Renal cortex interstitium (tissue), 15 donors: ENCODE data around the gene PTGES. TPM values are rescaled to one million over a fixed set of nuclear protein-coding genes. Genes with fewer than 3 reads are reported as not detected.
A peak's percentile ranks its signal among the peaks of the same experiment; 100 is the strongest.
"Not testable (repeated sequence)": the region's sequence is repeated elsewhere in the genome, so short reads cannot be mapped to it uniquely, and the experiment has no call there.

ENCODE experiments used
- DNase-seq, 11 donors: peaks; one replicate each; pipeline ENCODE4 v3.0.0-alpha.2; 2013; ENCODE audit warnings: low read depth in 9 of 11, low spot score in 4 of 11; ENCODE audit errors: extremely low read depth in 1 of 11
- long read RNA-seq, 16 experiments: transcript quantifications; one replicate each; lab custom pipeline, GENCODE V29; 2026
- polyA plus RNA-seq, 3 donors: library from polyadenylated mRNA; unstranded; fragments of 120-200 nt; gene quantifications; one replicate each; pipeline ENCODE4 v1.2.1, GENCODE V29; 2013; ENCODE audit not compliant: insufficient read length in 3 of 3

The PTGES gene, protein sequence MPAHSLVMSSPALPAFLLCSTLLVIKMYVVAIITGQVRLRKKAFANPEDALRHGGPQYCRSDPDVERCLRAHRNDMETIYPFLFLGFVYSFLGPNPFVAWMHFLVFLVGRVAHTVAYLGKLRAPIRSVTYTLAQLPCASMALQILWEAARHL
- polyA plus RNA-seq, result 1 to 10 TPM; 3.4 to 5.0 (median 4.0) TPM
- long read RNA-seq, donor 1, partial matches to known transcripts, result 0 of 1 reads
- long read RNA-seq, donor 1, other reads (novel, unspliced or antisense), result 0 of 1 reads
- long read RNA-seq, donor 2, result 0 reads
- long read RNA-seq, donor 3, partial matches to known transcripts, result 0 of 3 reads
- long read RNA-seq, donor 3, other reads (novel, unspliced or antisense), result 0 of 3 reads
- long read RNA-seq, donor 4, result 0 reads
- long read RNA-seq, donor 5, result 0 reads
- long read RNA-seq, donor 6, result 0 reads
- long read RNA-seq, donor 7, partial matches to known transcripts, result 0 of 1 reads
- long read RNA-seq, donor 7, other reads (novel, unspliced or antisense), result 0 of 1 reads
- long read RNA-seq, donor 8, partial matches to known transcripts, result 0 of 4 reads
- long read RNA-seq, donor 8, other reads (novel, unspliced or antisense), result 0 of 4 reads
- long read RNA-seq, donor 9, partial matches to known transcripts, result 0 of 1 reads
- long read RNA-seq, donor 9, other reads (novel, unspliced or antisense), result 0 of 1 reads
- long read RNA-seq, donor 10, partial matches to known transcripts, result 0 of 2 reads
- long read RNA-seq, donor 10, other reads (novel, unspliced or antisense), result 0 of 2 reads
- long read RNA-seq, donor 11, partial matches to known transcripts, result 0 of 1 reads
- long read RNA-seq, donor 11, other reads (novel, unspliced or antisense), result 0 of 1 reads
- long read RNA-seq, donor 12, partial matches to known transcripts, result 0 of 1 reads
- long read RNA-seq, donor 12, other reads (novel, unspliced or antisense), result 0 of 1 reads
- long read RNA-seq, donor 13, result 0 reads
- long read RNA-seq, donor 14, result 0 reads
- long read RNA-seq, donor 15, partial matches to known transcripts, result 0 of 2 reads
- long read RNA-seq, donor 15, other reads (novel, unspliced or antisense), result 0 of 2 reads
- long read RNA-seq, donor 16, transcript PTGES-201 (3 exons, 1,774 nt), result major isoform, 5 of 5 reads
- long read RNA-seq, donor 16, partial matches to known transcripts, result 0 of 5 reads
- long read RNA-seq, donor 16, other reads (novel, unspliced or antisense), result 0 of 5 reads

DNA sequence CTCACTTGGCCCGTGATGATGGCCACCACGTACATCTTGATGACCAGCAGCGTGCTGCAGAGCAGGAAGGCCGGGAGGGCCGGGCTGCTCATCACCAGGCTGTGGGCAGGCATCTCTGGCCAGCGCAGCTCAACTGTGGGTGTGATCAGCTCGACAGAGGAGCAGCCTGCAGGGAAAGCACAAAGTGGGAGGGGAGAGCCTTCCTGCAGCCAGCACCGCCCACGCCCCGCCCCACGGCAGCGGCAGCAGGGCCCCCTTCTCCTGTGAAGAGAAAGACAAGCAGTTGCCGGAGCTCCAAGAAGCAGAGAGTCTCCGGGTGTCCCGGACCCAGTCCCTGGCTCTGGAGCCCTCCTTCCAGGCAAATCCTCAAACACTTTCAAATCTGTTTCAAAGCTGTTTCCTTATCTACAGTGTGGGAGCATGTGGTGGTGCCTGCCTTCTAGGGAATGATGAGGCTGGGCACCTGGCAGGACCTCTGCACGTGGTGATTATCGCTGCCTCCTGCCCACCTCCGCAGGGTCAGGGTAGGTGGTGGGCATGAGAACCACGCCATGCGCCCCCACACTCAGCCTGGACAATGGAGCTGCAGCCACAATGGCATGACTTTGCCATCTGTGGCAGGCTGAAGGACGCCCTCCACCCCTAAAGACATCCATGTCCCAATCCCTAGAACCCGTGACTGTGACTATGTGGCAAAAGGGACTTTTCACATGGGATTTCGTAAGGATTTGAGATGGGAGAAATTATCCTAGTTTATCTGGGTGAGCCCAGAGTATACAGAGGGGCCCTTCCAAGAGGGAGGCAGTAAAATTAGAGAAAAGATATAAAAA lies at the start of gene PTGES:
PTGES (minus strand) TSS at position 143 of the 830 bp plus-strand sequence; CDS start at position 113, 30 bp downstream.
- peak in 5 of 11 donors; percentile 56 to 65 (median 63) for DNase-seq

DNA sequence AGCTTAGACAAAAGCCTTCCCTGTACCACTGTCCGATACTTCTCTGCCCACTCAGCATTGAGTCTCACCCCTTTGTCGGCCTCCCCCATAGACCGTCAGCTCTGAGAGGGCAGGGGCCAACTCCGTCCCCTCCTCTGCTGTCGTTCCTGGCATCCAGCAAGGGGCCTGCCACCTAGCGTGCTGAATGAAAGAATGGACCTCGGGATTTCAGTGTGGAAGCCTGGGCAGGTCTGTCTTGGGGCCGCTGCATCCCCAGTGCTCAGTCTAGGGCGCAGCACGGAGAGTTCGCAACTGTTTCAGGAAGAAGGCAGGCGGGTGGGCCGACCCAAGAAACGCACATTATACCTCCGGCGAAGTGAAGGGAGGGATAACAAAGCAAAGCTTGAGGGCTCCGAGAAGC lies 48.7 kb upstream of the PTGES start:
- DNase-seq, result no peak

DNA sequence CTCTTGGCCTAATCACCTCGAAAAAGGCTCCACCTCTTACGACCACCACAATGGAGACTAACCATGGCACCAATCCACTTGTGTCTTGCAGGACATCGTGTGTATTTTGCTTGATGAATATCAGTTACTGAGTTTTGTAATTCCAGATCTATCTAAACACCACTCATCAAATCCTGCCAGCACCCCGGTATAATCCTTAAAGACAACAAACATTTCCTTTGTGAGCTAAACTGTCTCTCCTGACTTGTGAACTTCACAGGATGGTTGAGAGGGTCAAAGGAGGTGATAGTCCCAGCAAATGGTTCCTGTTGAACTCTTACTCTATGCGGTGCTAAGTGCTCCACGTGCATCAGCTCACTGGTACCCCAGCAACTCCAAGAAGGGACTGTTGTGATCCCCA lies 46.1 kb upstream of the PTGES start:
- DNase-seq, result no peak

DNA sequence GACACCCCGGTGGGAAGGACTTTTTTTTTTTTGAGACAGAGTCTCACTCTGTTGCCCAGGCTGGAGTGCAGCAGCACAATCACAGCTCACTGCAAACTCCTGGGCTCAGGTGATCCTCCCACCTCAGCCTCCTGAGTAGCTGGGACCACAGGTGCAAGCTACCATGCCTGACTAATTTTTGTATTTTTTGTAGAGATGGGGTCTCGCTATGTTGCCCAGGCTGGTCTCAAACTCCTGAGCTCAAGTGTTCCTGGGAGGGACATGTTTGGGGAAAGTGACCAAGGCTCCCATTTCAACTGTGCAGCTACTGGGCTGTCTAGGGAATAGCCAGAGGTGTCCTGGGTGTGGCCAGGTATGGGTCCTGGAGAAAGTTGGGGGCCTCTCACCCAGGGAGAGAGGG lies 43.2 kb upstream of the PTGES start:
- not testable (repeated sequence) for DNase-seq

DNA sequence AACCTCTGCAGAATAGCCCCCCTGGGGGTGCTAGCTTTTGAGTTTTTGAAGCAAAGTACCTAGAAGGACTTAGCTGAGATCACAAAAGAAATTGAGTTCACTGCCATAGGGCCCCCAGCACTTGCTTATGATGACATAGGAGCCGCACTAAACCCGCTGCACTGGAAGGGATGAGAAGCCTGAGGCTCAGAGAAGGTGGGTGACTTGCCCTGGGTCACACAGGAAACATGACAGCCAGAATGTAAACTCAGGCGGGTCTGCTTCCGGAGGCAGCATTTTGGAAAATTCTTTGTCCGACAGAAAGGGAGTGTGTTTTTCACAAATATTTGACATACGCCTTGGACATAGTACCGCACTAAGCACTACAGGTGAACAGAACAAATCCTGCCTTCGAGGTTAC lies 41.7 kb upstream of the PTGES start:
- no peak for DNase-seq

DNA sequence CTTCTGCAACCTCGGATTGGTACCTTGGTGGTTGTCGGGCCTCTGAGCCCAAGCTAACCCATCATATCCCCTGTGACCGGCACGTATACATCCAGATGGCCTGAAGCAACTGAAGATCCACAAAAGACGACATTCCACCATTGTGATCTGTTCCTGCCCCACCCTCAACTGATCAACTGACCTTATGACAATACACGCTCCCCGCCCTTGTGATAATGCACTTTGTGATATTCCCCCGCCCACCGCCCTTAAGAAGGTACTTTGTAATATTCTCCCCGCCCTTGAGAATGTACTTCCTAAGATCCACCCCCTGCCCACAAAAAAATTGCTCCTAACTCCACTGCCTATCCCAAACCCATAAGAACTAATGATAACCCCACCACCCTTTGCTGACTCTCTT lies 33.6 kb upstream of the PTGES start:
- DNase-seq, result no peak

DNA sequence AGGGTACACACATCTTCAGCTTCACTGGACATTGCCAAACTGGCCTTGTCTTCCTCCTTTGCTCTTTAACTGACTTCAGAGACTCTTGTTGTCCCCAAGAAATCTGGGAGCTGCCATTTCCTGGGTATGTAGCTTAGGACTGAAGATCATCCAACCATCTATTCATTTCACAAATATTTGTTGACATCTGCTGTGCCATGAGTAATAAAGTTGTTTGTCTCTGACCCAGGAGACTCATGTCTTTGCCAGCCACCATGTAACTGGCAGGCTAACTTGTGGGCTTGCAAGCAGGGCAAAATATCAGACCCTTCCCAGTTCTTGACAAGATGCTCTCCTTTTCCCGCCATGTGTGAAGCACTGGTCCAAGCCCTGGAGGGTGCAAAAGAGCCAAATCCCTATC lies 33.0 kb upstream of the PTGES start:
- DNase-seq, result no peak

DNA sequence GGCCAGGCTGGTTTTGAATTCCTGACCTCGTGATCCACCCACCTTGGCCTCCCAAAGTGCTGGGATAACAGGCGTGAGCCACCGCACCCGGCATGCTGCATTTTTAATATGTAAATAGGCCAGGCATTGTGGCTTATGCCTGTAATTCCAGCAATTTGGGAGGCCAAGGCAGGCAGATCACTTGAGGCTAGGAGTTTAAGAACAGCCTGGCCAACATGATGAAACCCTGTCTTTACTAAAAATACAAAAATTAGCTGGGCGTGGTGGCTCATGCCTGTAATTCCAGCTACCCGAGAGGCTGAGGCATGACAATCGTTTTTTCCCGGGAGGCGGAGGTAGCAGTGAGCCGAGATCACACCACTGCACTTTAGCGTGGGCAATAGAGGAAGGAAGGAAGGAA lies 32.1 kb upstream of the PTGES start:
- not testable (repeated sequence) for DNase-seq

DNA sequence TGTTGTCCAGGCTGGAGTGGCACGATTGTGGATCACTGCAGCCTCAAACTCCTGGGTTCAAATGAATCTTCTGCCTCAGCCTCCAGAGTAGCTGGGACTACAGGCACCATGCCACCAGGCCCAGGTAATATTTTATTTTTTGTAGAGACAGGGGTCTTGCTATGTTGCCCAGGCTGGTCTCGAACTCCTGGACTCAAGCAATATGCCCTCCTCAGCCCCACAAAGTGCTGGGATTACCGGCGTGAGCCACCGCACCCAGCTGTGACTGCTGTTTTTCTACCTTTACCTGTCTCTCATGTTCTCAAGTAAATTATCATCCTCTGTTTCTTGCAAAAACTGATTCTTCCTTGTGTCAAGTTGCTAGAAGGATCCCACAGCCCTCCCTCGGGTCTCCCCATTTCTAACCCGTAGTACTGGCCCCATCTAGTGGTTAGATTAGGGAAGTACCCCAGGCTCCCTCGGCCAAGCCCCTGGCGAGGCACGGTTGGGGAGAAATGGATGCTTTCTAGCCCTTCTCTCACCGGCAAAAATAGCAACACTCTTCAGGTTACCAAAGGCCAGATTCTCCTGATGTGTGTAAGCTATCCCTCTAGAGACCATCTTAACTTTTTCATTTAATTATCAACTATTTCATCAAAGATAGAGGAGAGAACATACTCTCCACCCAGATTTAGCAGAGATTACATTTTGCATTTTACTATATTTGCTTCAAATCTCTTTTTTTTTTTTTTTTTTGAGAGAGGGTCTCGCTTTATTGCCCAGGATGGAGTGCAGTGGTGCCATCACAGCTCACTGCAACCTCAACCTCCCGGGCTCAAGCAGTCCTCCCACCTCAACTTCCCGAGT lies 30.9 kb upstream of the PTGES start:
- DNase-seq, result peak in 6 of 11 donors; percentile 59 to 72 (median 61)

DNA sequence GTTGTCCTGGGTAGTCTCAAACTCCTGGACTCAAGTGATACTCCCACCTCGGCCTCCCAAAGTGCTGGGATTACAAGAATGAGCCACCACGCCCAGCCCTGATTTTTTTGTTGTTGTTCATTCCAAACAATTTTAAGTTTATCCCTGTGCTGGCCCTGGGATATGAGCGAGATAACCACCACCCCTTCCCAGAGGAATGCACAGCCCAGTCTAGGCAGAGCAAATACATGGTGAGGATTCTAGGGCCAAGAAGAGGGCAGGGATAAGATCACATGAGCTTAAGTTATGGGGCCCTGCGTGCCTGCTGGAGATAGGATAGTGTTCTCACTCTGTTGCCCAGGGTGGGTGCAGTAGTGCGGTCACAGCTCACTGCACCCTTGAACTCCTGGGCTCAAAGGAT lies 29.1 kb upstream of the PTGES start:
- no peak for DNase-seq

DNA sequence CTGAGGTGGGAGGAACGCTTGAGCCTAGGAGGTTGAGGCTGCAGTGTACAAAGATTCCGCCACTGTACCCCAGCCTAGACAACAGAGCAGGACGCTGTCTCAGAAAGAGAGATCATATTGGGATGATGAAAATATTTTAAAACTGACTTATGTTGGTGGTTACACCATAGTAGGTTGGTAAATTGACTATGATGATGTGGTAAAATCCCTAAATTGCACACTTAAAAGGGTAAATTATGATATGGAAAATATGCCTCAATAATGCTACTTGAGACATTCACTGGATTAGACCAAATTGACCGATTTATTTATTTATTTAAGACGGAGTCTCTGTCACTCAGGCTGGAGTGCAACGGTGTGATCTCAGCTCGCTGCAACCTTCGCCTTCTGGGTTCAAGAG lies 28.3 kb upstream of the PTGES start:
- DNase-seq, result no peak

DNA sequence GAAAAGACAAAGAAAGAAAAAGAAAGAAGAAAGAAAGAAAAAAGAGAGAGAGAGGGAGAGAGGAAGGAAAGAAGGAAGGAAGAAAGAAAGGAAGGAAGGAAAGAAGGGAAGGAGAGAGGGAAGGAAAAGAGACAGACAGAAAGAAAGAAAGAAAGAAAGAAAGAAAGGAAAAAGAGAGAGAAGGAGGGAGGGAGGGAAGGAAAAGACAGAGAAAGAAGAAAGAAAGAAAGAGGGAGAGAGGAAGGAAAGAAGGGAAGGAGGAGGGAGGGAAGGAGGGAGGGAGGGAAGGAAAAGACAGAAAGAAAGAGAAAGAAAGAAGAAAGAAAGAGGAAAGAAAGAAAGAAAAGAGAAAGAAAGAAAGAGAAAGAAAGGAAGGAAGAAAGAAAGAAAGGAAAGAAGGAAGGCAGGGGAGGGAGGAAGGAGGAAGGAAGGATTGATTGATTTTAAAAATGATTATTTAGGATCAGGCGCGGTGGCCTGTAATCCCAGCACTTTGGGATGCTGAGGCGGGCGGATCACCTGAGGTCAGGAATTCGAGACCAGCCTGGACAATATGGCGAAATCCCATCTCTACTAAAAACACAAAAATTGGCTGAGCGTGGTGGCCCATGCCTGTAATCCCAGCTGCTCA lies 26.8 kb upstream of the PTGES start:
- DNase-seq, result no peak

DNA sequence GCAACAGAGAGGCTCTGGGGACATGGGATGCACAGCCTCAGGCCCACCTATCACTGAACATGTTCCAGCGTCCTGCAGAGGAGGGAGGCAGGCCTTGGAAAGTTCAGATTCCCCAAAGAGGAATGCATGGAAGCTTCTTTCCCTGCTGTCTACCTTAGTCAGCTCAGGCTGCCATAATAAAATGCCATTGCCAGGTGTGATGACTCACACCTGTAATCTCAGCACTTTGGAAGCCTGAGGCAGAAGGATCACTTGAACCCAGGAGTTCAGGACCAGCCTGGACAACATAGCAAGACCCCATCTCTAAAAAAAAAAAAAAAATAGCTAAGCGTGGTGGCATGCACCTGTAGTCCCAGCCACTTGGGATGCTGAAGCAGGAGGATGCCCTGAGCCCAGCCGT lies 25.6 kb upstream of the PTGES start:
- DNase-seq, result no peak

DNA sequence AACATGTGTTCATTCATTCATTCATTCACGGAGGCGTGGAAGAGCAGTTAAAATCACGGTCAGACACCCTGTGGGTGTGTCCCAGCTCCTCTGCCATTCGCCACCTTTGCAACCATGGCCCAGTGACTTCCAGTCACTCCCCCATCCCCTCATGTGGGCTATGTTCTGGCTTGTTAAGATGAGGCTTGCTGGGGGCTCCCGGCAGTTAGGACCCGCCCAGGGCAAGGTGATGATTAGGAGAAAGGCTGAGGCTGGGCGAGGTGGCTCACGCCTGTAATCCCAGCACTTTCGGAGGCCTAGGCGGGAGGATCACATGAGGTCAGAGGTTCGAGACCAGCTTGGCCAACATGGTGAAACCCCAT lies 24.9 kb upstream of the PTGES start:
- DNase-seq, result no peak

DNA sequence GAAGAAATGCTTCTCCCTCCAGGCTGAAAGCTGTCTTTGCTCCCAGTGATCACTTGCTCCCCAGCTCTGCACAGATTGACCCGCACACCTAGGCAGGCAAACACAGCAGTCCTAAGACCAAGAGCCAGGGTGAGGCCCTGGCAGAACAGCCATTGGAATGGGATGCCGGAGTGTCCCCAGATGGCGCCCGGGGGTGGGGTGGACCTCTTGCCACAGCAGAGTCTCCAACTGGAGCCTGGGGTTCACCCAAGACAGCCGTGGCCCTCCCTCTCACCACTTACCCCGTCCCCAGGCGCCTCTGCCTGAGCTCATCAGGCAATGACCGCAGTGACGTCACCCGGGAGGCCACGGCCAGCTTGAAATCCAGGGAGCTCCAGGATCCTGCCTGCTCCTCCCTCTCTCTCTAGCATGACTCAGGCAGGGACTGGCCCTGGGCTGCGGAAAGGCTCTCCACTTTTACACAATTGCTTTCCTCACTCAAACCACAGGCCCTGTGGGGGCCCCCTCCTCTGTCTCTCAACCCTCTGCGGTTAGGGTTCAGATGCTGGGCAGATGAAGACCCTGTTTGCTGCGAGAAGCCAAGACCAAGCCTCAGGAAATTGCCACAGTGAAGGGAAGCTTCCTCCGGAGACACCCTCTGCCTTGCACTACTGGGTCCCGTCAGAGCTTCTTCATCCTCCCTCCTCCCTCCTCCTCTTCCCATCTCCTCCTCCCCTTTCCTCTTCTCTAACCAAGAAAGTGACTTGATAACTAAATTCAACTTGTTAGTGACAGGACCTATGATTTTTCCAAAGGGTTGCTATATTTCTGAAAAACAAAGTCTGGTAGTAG lies 24.3 kb upstream of the PTGES start:
- DNase-seq, result peak in 8 of 11 donors; percentile 39 to 76 (median 68)

DNA sequence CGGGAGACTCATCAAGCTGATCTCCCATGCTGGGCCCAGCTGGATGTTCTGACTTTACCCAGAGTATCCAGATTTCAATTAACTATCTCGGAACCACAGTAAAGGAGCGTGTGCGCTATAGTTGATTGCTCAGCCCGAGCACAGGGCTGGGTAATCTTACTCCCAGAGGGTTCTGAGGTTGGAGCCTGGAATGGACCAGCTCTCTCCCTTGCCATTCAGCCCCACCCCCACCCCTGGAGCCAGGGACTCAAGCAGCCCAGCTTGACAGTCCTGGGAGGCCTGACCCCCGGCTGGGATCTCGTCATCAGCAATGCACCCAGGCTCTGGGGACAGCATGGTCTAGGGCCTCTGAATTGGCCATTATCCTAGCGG lies 23.7 kb upstream of the PTGES start:
- no peak for DNase-seq

DNA sequence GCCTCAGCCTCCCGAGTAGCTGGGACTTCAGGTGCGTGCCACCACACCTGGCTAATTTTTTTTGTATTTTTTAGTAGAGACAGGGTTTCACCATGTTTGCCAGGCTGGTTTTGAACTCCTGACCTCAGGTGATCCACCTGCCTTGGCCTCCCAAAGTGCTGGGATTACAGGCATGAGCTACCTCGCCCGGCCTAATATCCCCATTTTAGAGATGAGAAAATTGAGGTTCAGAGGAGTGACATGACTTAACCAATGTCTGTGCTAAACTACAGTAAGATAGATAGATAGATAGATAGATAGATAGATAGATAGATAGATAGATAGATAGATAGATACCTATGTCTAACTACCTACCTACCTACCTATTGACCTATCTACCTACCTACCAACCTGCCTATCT lies 23.3 kb upstream of the PTGES start:
- DNase-seq, result not testable (repeated sequence)
